GM23248 (cell line): Measurements from ENCODE around the gene SLITRK5. TPM values are rescaled to one million over a fixed set of nuclear protein-coding genes. Genes with fewer than 3 reads are reported as not detected.

Source experiments
- DNase-seq: peaks from one replicate; pipeline ENCODE4 v3.0.0-alpha.2; 2015
- H2AFZ ChIP-seq: fragments of 200-600 bp; sonication (generic); 2 replicates; pipeline ENCODE4 v1.6.1; 2016; ENCODE audit warnings: antibody characterized with exemption
- H3F3A ChIP-seq: fragments of 200-600 bp; sonication (generic); 2 replicates; pipeline ENCODE4 v1.6.1; 2016; ENCODE audit warnings: mild to moderate bottlenecking, antibody characterized with exemption, mixed run types; ENCODE audit not compliant: insufficient read depth
- H3K27ac ChIP-seq: fragments of 200-600 bp; sonication (generic); 2 replicates; pipeline ENCODE4 v1.5.1; 2016; ENCODE audit warnings: mild to moderate bottlenecking
- H3K27me3 ChIP-seq: fragments of 200-600 bp; sonication (generic); replicated peaks from 2 replicates; pipeline ENCODE4 v1.6.1; 2016; ENCODE audit warnings: mild to moderate bottlenecking; ENCODE audit not compliant: insufficient read depth
- H3K36me3 ChIP-seq: fragments of 200-600 bp; sonication (generic); 2 replicates; pipeline ENCODE4 v1.6.1; 2016; ENCODE audit warnings: low read depth, mild to moderate bottlenecking
- H3K4me1 ChIP-seq: fragments of 200-600 bp; sonication (generic); 2 replicates; pipeline ENCODE4 v1.6.1; 2016; ENCODE audit warnings: mild to moderate bottlenecking; ENCODE audit not compliant: insufficient read depth
- H3K4me2 ChIP-seq: fragments of 200-600 bp; sonication (generic); one replicate; pipeline ENCODE4 v1.6.1; 2016; ENCODE audit warnings: mild to moderate bottlenecking; ENCODE audit not compliant: unreplicated experiment
- H3K4me3 ChIP-seq: fragments of 200-600 bp; sonication (generic); 2 replicates; pipeline ENCODE4 v1.5.1; 2016; ENCODE audit warnings: mild to moderate bottlenecking
- H3K79me2 ChIP-seq: fragments of 200-600 bp; sonication (generic); 2 replicates; pipeline ENCODE4 v1.6.1; 2016; ENCODE audit warnings: mild to moderate bottlenecking; ENCODE audit not compliant: insufficient read depth
- H3K9ac ChIP-seq: fragments of 200-600 bp; sonication (generic); 2 replicates; pipeline ENCODE4 v1.6.1; 2016; ENCODE audit warnings: mild to moderate bottlenecking
- H3K9me2 ChIP-seq: fragments of 200-600 bp; sonication (generic); 2 replicates; pipeline ENCODE4 v1.6.1; 2016; ENCODE audit warnings: mixed run types, mild to moderate bottlenecking, moderate library complexity; ENCODE audit not compliant: insufficient read depth
- H3K9me3 ChIP-seq: fragments of 200-600 bp; sonication (generic); one replicate; pipeline ENCODE4 v1.6.1; 2017; ENCODE audit warnings: low read depth
- H4K20me1 ChIP-seq: fragments of 200-600 bp; sonication (generic); 2 replicates; pipeline ENCODE4 v1.6.0; 2016; ENCODE audit not compliant: insufficient read depth
- EZH2 ChIP-seq: fragments of 200-600 bp; sonication (generic); IDR thresholded peaks from 2 replicates; pipeline ENCODE4 v1.6.1; 2018; ENCODE audit warnings: antibody characterized with exemption, mild to moderate bottlenecking; ENCODE audit not compliant: insufficient read depth, poor library complexity, severe bottlenecking
- EZH2phosphoT487 ChIP-seq: fragments of 200-600 bp; sonication (generic); IDR thresholded peaks from 2 replicates; pipeline ENCODE4 v1.6.1; 2018; ENCODE audit warnings: antibody characterized with exemption, moderate library complexity, mild to moderate bottlenecking, low read depth; ENCODE audit not compliant: insufficient read depth
- WGBS, 2 experiments: methylation state at CpG; one replicate each; pipeline ENCODE4 v1.1.6; 2015 to 2017; ENCODE audit warnings: low lambda C conversion rate in 2 of 2, low coverage in 1 of 2; ENCODE audit errors: missing lambda C conversion rate in 2 of 2; 5-methylcytosine and 5-hydroxymethylcytosine counted together
- in situ Hi-C: fragments of 300-500 bp; cut with MboI; formaldehyde crosslinking; loops from 2 replicates; pipeline ENCODE4 v1.15.0; 2020
- polyA plus RNA-seq: library from polyadenylated mRNA; unstranded; fragments of >200 nt; fragmentation: Nextera tagmentation; extraction: Ambion mirVana; gene quantifications from 2 replicates; pipeline ENCODE4 v1.2.1, GENCODE V29; 2016
- total RNA-seq: library from RNA; depleted of rRNA; stranded (reverse); fragments of >200 nt; shearing (Covaris generic); gene quantifications from 2 replicates; pipeline ENCODE4 v1.2.3, GENCODE V29; 2014

SLITRK5 gene
- total and polyA plus RNA-seq, 2 experiments from 2014 or later, result not detected

GRCh38 chr13:87696458-87696857 lies 25.3 kb downstream of the SLITRK5 start:
- no peaks in the 10 kb centered on the region for H4K20me1 ChIP-seq
- no peak for DNase-seq
- H3K9ac ChIP-seq, result no peak overlapping the region
- in situ Hi-C loops, result no loop called here
- no peaks in the 10 kb centered on the region for H3K9me3 ChIP-seq
- no peaks in the 10 kb centered on the region for H3K4me1 ChIP-seq
- no peak overlapping the region for H3K27ac ChIP-seq
- no peaks in the 10 kb centered on the region for H3F3A ChIP-seq
- H2AFZ ChIP-seq, result no peak overlapping the region
- H3K79me2 ChIP-seq, result no peaks in the 10 kb centered on the region
- TF ChIP-seq EZH2phosphoT487 (no peak), EZH2 (no peak)
- 49 to 56% methylated on average over 1 of the region's 1 CpG for WGBS, 2 experiments
- H3K9me2 ChIP-seq, result no peaks in the 10 kb centered on the region
- no peaks in the 10 kb centered on the region for H3K27me3 ChIP-seq
- H3K4me2 ChIP-seq, result no peak overlapping the region
- H3K36me3 ChIP-seq, result no peaks in the 10 kb centered on the region
- H3K4me3 ChIP-seq, result no peak overlapping the region

GRCh38 chr13:87698268-87698667 lies 27.1 kb downstream of the SLITRK5 start:
- Histone ChIP-seq H3K4me2 (no peak overlapping the region), H3K27ac (no peak overlapping the region), H3K9me2 (no peaks in the 10 kb centered on the region), H3F3A (no peaks in the 10 kb centered on the region), H3K9ac (no peak overlapping the region), H3K9me3 (no peaks in the 10 kb centered on the region), H3K27me3 (no peaks in the 10 kb centered on the region), H3K4me3 (no peak overlapping the region), H3K36me3 (no peaks in the 10 kb centered on the region), H3K4me1 (no peaks in the 10 kb centered on the region), H3K79me2 (no peaks in the 10 kb centered on the region), H4K20me1 (no peaks in the 10 kb centered on the region), H2AFZ (no peak overlapping the region)
- TF ChIP-seq EZH2phosphoT487 (no peak), EZH2 (no peak)
- in situ Hi-C loops, result no loop called here
- WGBS, 2 experiments, result 26 to 34% methylated on average over 2 of the region's 2 CpGs
- no peak for DNase-seq

- Histone ChIP-seq H3K4me3 (no peak overlapping the region), H3K4me1 (no peaks in the 10 kb centered on the region), H3K9me2 (no peaks in the 10 kb centered on the region), H3F3A (no peaks in the 10 kb centered on the region), H3K27ac (no peak overlapping the region), H3K79me2 (no peaks in the 10 kb centered on the region), H3K36me3 (no peaks in the 10 kb centered on the region), H3K9ac (no peak overlapping the region), H3K9me3 (no peaks in the 10 kb centered on the region), H4K20me1 (no peaks in the 10 kb centered on the region), H2AFZ (no peak overlapping the region), H3K4me2 (no peak overlapping the region), H3K27me3 (no peaks in the 10 kb centered on the region)
- in situ Hi-C loops, result no loop called here
- no peak for DNase-seq
- WGBS, 2 experiments, result 0 to 12% methylated on average over 1 of the region's 1 CpG
- no peak for TF ChIP-seq EZH2phosphoT487
- TF ChIP-seq EZH2, result no peak
These were observed 38.8 kb downstream of the SLITRK5 start for GRCh38 chr13:87709947-87710346.

- H3K27ac ChIP-seq, result no peak overlapping the region
- no peak overlapping the region for H3K9ac ChIP-seq
- no peaks in the 10 kb centered on the region for H3K79me2 ChIP-seq
- H3K4me2 ChIP-seq, result no peak overlapping the region
- TF ChIP-seq EZH2, result no peak
- no peak for TF ChIP-seq EZH2phosphoT487
- no peak overlapping the region for H2AFZ ChIP-seq
- H3K27me3 ChIP-seq, result no peaks in the 10 kb centered on the region
- WGBS, 2 experiments, result 23 to 24% methylated on average over 2 of the region's 2 CpGs
- in situ Hi-C loops, result no loop called here
- DNase-seq, result no peak
- no peaks in the 10 kb centered on the region for H3K9me2 ChIP-seq
- H3F3A ChIP-seq, result no peaks in the 10 kb centered on the region
- H3K4me1 ChIP-seq, result no peaks in the 10 kb centered on the region
- H3K9me3 ChIP-seq, result no peaks in the 10 kb centered on the region
- no peaks in the 10 kb centered on the region for H3K36me3 ChIP-seq
- H4K20me1 ChIP-seq, result no peaks in the 10 kb centered on the region
- H3K4me3 ChIP-seq, result no peak overlapping the region
These were observed 40.8 kb downstream of the SLITRK5 start for GRCh38 chr13:87712012-87712411.
